Middle frontal gyrus (tissue), 1 donor: ENCODE data around the gene SLC5A2.
"Not testable (repeated sequence)": the region's sequence is repeated elsewhere in the genome, so short reads cannot be mapped to it uniquely, and the experiment has no call there.

Source experiments
- DNase-seq: peaks from one replicate; pipeline ENCODE4 v3.0.0-alpha.2; 2015; ENCODE audit warnings: low spot score; ENCODE audit errors: extremely low spot score

The SLC5A2 gene

GRCh38 chr16:31475946-31476302 lies 7.0 kb upstream of the SLC5A2 start:
- DNase-seq = no peak

- no peak for DNase-seq
Observed at GRCh38 chr16:31476303-31477219, 6.4 kb upstream of the SLC5A2 start.

- no peak for DNase-seq
Observed at GRCh38 chr16:31477220-31478216, 5.4 kb upstream of the SLC5A2 start.

- no peak for DNase-seq
Observed at GRCh38 chr16:31478956-31479355, 4.0 kb upstream of the SLC5A2 start.

GRCh38 chr16:31479751-31480150 lies 3.2 kb upstream of the SLC5A2 start:
- no peak for DNase-seq

GRCh38 chr16:31480851-31481536 lies 1.9 kb upstream of the SLC5A2 start:
- DNase-seq = no peak

- DNase-seq = not testable (repeated sequence)
Observed at GRCh38 chr16:31484048-31484447, 1.1 kb downstream of the SLC5A2 start.

- DNase-seq = no peak
Observed at GRCh38 chr16:31484491-31485171, 1.7 kb downstream of the SLC5A2 start.

- no peak for DNase-seq
Observed at GRCh38 chr16:31485571-31485970, 2.6 kb downstream of the SLC5A2 start.

- DNase-seq = no peak
Observed at GRCh38 chr16:31486045-31486444, 3.1 kb downstream of the SLC5A2 start.

GRCh38 chr16:31487071-31487719 lies 4.3 kb downstream of the SLC5A2 start:
- no peak for DNase-seq

GRCh38 chr16:31487720-31488467 lies 5.0 kb downstream of the SLC5A2 start:
- DNase-seq = no peak

GRCh38 chr16:31488468-31489297 lies 5.8 kb downstream of the SLC5A2 start:
- no peak for DNase-seq

- no peak for DNase-seq
Observed at GRCh38 chr16:31489298-31489564, 6.3 kb downstream of the SLC5A2 start.

- no peak for DNase-seq
Observed at GRCh38 chr16:31489616-31490584, 7.0 kb downstream of the SLC5A2 start.

GRCh38 chr16:31491778-31492418 lies 9.0 kb downstream of the SLC5A2 start:
- no peak for DNase-seq

GRCh38 chr16:31493506-31494125 lies 10.7 kb downstream of the SLC5A2 start:
- DNase-seq = no peak
